HG02870 (cell line): ENCODE measurements around the gene RYR2.
"Not testable (repeated sequence)": the region's sequence is repeated elsewhere in the genome, so short reads cannot be mapped to it uniquely, and the experiment has no call there.

Source experiments
- ATAC-seq: cut with Tn5 transposase; IDR thresholded peaks from one replicate; pipeline ENCODE4 v1.9.1; 2021; ENCODE audit warnings: mild to moderate bottlenecking, moderate library complexity; ENCODE audit not compliant: unreplicated experiment

The RYR2 gene

DNA sequence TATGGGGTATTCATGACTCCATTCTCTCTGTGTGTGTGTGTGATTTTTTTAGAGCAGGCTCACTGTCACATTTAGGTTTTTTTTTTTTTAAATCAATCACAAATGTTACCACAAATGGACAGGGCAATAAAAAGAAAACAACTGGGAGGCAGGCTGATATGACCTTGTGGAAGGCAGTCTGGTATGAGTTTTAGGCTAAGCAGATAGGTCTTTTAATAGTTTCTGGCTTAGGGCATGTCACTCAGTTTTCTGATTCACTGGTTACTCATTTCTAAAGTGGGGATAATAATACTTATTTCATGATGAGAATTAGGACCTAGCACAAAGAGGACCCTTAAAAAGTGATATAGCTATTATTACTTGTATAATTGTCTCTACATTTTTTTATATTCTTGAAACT is 278.9 kb downstream of the RYR2 start:
- no peak for ATAC-seq

DNA sequence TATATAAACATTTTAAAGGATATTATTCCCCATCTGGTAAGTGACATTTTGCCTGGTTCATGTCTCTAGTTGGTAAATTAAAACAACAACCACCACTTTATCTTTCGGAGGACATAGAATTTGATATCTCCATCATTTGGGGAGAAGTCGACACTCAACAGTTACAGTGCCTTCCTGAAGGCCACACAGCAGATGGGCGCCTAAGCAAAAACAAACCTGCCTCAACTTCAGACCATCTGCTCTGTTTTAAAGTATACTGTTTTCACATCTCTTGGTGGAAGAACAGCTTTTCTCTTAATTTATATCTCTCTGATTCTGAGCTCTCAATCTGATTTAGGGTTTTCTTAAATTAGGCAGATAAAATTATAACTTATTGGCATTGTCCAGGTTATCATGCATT is 282.2 kb downstream of the RYR2 start:
- no peak for ATAC-seq

DNA sequence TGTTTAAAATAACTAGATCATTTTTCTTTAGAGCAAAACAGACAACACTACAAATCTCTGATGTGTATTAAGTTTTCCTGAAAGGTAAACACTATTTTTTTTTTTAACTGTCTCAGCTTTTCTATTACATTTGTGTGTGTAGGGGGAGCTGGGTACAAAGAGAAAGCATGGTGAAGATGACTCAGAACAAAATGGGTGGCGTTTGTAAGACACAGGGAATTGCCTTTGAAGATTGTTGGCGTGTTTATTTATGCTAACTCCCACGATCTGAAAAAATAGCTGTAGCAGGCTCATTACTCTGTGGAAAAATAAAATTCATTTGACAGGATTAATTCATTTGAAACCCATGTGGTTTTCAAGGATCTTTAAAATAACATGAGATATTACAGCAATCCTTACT is 285.1 kb downstream of the RYR2 start:
- ATAC-seq: no peak

DNA sequence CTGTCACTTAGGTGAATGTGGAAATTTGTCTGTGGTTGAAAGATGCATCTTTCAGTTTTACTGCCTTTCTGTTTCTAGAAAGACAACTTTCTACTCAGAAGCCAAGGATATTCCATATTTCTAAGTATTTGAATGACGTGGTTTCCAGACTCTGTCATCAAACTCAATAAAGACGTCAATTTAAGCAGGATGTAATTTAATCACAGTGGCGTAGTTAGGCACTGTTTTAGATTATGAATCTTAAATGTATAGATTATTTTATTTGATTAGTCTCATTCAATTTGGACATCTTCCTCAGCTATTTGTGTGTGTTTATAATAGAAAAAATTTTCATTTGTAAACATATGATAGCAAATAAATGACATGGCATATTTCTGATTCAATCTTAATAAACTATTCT is 298.9 kb downstream of the RYR2 start:
- ATAC-seq: no peak

DNA sequence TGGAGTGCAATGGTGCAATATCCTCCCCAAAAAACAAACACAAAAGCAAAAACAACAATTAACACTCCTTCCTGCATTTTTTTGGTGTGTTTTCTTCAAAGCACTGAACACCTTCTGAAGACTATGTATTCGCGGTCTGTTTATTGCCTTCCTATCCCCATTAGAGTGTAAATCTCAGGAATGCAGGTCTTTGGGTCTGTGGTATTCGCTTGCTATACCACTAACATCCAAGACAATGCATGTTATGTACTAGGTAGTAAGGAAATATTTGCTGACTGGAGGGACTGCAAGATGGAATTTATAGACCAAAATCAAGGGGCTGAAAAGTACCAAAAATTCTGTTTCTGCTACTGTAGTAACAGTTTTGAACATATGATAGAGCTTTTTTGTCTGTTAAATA is 299.4 kb downstream of the RYR2 start:
- ATAC-seq: no peak

DNA sequence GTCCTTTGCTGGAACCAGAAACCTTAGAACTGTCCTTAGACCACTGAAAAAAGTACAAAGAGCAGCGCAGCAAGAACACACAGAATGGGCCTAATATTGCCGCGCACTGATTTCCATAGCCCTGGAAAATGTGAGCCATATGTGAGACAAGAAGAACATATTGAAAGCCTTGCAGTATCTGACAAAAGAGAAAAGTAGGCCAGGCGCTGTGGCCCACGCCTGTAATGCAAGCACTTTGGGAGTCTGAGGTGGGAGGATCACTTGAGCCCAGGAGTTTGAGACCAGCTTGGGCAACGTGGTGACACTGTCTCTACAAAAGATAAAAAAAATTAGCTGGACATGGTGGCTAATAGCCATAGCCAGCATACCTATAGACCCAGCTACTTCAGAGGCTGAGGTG is 300.7 kb downstream of the RYR2 start:
- ATAC-seq: no peak

DNA sequence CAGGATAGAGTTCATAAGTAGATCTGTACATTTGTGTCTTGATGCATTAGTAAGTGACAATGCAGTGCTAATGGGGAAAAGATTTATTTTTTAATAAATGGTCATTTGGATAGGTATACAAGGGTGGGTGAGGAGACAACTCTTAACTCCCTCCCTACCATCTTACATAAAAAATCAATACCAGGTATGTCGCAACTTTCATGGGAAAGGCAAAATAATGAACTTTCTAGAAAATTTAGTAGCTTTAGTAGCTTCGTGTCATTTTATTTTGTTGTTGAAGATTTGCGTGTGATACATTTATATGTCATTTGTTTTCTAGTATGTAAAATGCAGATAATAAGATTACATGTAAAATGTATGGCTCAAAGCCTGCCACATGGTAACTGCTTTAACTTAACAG is 310.8 kb downstream of the RYR2 start:
- no peak for ATAC-seq

DNA sequence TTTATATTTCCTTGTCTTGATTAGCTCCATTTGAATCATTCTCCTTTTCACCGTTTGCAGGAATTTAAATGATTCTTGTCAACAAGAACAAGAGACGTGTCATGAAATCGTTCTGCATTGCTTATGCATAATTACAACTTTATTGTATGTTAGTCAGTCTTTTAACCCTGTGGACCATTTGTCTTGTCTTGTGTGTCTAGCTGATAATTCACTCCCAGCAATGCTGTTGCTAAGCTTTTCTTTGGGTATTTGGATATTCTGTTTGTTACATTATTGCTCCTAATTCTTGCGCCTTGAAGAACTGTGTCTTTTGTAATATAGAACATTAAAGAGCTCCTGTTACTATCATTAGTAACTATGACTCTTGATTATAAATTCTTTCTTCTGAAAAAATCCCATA is 311.9 kb downstream of the RYR2 start:
- no peak for ATAC-seq

DNA sequence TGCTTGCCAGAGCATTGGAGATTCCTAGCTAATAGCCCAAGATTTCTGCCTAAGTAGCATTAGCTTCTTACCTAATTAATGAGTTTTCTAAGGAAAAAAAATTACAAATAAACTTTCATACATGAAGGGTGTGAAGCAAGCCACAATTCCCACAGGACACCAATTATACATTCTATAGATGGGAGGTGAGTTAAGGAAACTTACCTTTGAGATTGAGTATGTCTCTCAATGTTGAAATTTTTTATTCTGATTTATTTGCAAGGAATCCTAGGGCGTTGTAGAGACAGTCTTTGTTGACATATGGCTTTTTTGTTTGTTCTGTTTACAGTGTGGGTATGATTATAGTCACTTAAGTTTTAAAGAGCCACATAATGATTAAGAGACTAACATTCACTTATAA is 313.0 kb downstream of the RYR2 start:
- no peak for ATAC-seq

DNA sequence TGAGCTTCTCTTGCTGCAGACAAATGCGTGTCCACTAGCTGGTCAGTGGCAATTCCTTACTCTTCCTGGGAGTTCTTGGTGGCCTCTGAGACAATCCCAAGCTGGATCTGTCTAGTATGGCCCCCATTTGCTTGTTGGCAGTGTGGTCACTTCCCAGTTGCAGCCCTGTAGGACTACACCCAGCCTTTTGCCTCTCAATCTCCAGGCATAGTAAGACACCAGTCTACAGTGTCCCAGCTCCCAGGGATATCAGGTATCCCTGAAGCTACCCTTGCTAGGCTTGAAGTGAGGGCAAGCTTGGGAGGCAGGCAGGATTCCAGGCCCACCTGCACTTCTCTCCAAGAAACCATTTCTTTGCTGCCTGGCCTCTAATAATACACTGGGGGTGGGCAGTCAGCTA is 316.6 kb downstream of the RYR2 start:
- ATAC-seq: no peak

DNA sequence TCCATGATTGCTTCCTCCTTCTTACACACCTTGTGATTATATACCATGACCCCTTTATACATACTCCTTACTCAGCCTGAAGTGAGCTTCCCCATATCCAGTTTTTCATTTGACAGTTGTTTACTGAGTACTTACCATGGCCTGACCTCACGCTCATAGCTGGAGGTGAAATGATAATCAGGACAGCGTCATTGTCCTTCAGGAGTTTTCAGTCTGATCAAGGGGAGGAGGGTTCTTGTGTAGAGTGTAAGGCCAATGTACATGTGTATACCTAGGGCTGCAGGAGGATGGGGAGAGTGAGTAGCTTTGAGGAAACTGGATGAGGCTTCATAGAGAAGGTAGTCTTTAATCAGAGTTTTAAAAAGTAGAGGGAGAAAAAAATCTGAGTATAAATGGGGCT is 325.8 kb downstream of the RYR2 start:
- ATAC-seq: no peak

DNA sequence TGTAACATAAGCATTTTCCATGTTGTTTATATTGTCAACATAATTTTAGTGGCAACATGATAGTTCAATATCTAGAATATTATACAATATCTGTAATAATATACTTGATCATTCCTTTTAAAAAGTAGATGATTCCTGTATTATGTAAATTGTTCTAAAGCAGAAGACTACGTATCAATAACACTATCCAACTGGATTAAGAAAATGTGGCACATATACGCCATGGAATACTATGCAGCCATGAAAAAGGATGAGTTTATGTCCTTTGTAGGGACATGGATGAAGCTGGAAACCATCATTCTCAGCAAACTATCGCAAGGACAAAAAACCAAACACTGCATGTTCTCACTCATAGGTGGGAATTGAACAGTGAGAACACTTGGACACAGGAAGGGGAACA is 329.5 kb downstream of the RYR2 start:
- ATAC-seq: not testable (repeated sequence)

DNA sequence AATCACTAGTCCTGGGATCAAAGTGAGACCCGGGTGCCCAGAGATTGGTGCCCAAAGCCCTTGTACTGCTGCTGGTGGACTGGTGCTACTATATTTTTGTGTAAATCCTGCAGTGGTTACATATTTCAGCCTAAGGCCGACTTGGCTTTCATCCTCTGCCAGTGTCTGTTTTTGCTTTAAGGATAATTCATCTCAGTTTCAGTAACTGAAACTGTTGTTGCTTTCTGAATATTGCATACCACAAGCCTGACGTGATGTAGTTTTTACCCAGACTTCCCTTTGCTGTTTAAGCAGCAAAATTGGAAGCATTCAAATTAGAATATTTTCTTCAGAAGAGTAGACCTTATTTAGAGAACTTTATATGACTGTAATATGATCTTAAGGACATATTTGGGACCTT is 341.8 kb downstream of the RYR2 start:
- no peak for ATAC-seq

DNA sequence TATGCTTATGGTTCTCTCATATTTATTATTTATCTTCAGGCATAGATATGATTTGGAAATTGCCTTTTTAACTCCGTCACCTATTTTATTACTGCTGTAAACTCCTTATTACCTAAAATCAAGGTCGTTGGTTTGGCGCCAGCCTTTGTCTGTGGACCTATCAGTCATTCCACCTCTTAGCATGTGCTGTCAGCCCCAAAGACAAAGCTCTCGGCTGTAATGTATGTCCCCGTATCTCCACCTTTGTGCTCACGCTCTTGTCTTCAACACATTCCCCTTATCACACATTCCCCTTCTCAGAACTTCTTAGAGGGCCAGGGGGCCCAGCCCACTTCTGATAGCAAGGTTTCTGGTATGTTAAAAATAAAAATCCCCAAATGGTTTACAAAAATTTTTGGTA is 342.2 kb downstream of the RYR2 start:
- ATAC-seq: no peak

DNA sequence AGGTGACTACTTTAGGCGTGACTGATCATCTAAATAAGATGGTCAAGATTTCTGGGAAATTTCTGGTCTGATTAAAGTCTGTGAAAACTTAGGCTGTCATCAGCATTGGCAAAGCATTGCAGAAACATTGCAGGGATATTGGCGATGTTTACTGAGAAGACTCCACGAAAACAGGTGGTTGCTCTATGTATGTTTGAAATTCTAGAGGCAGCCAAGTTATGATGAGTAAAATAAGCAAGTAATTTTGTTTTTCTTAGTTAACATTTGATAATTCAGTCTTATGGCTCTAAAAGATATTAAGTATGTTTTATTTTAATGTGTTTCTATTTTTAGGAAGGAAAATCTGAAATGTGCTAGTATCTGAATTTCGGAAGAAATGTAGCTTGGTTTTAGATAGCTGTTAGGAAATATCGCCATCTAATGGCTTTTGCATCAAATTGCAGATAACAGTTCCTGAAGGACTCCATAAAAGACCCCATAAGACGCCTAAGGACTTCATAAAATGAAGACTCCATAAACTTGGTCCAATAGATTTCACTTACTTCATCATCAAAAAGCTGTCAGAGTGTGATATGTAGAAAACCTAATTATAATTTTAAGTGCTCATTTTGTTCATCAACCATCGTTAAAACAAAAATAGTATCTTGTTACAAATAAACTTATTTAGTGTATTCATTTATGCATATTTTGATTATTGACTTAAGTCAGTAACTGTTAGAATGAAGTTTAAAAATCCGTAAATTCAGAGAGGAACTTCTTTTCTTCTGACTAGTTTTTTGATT is 344.6 kb downstream of the RYR2 start:
- peak; percentile 51 for ATAC-seq

DNA sequence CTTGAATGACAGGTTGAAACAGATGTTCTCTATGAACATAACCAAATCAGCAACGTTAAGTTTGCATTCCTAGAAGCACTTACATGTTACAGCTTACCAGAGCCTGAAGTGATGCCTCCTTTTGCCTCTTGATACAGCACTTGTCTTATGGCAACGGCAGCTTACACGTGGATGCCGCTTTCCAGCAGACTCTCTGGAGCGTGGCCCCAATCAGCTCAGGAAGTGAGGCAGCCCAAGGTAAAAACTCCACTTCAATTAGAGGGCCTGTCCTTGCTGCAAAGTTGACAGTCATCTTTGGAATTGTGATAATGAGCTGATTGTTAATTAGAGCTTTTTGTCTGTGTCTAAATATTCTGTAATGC is 345.1 kb downstream of the RYR2 start:
- no peak for ATAC-seq

DNA sequence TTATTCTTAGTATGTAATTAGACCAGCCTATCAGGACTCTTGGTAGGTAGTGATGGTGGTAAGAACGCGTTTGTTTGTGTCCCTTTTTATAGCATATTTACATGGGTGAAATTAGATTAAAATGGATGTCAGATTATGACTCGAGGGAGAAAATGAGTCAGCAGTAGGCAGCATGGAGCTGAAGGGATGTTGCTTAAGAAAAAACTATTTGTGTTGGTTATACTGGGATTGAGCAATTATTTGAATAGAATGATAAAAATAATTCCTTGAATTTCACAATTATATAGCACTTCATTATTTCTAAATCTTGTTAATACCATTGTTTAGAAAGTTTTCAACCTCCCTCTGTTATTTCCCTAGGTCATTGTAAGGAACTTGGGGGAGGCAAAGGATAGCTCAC is 348.8 kb downstream of the RYR2 start:
- no peak for ATAC-seq

DNA sequence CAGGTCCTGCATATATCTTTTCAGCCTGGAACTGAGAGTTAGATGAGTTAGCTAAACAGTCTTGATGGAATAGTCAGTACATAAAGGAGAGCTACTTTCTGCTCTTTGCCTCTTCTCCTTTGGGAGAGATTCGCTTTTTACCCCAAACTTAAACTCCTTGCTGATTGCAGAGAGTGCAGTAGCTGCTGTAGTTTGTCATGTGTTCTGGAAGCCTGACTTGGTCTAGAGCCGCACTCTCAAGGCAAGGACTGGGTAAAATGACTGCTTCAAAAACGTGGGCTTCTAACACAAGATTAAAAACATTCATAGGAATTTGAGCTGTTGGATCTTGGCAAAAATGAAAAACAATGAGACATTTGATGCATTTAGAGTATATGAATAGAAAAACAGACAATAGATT is 351.6 kb downstream of the RYR2 start:
- no peak for ATAC-seq

DNA sequence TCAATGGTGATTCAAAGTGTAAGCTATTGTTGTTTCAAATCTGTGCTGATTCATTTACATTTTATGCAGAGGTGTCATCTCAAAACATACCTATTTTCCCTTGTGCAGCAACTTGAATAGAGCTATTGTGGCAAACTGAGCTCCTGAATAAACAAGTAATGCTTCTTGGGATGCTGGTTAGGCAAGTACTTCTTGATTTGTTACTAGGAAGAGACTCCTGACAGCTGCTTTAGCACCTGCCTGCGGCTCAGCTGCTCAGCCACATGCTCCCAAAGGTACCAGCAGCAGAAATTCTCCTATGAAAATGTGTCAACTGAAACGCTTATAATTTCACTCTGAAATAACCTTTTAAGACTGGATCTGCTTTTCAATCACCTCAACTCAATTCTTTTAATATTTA is 352.3 kb downstream of the RYR2 start:
- no peak for ATAC-seq

DNA sequence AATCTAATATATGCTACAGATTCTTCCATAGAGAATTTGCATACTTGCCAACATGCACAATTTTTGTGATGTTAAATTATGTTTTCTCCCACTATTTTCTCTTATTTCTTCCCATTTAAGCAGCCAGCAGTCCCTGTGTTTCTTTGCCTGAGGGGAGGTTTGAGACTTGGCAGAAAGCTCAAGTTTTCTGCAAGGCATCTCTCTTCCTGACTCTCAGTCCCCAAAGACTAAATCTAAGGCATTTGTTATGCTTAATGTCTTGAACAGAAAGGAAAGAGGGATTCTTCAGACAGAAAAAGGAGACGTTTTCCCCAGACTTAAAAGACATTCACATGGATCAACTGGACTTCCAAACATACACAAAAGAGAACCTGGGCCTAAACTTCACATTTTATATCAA is 354.4 kb downstream of the RYR2 start:
- no peak for ATAC-seq

DNA sequence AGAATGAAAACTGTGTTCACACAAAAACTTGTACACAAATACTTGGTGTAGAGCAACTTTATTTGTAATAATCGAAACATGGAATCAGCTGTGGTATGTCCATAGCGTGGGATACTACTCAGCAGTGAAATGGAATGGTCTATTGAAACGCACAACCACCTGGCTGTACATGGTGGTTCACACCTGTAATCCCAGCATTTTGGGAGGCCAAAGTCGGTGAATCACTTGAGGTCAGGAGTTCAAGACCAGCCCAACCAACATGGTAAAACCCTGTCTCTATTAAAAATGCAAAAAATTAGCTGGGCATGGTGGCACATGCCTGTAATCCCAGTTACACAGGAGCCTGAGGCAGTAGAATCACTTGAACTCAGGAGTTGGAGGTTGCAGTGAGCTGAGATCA is 356.8 kb downstream of the RYR2 start:
- no peak for ATAC-seq

DNA sequence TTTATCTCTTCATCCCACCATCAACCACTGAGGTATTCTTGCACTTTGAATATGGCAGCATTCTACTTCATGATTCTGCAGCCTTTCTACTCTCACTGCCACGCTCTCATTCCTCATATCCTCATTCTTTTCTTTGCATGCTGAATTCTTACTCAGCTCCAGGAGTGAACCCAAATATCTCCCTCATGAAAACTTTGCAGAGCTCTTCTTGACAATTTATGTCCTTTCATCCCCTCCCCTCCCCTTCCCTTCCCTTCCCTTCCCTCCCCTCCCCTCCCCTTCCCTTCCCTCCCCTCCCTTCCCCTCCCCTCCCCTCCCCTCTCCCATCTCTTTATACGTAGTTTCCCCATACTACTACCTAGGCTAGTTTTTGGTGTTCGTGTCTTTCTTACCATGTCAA is 363.9 kb downstream of the RYR2 start:
- no peak for ATAC-seq

DNA sequence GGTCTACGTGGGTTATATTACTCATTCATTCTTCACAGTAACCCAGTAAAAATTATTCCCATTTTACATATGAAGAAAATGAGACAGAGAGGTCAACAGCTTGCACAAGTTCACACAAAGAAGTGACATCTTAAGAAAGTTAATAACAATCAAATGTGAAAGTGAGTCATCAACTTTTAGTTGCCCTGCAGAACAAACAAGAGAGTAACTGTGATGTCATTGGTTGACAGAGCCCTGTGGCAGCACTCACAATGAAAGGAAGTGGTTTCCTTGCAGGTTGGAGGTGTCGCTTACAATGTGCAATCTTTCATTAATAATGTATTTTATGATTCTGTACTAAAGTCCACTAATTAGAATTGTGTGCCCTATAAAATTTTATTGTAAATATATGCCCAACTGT is 369.6 kb downstream of the RYR2 start:
- no peak for ATAC-seq
